GM12878 (cell line): Measurements from ENCODE around the gene OGFR.

ENCODE experiments used
- CTCF ChIP-seq, 3 experiments: IDR thresholded peaks in 2 of 3; conservative IDR thresholded peaks in 1 of 3; 2 replicates each; pipeline ENCODE4 v1.5.1; 2011; ENCODE audit warnings: low read depth in 3 of 3, low read length in 3 of 3, mild to moderate bottlenecking in 3 of 3, control low read depth in 2 of 3, moderate library complexity in 2 of 3, inconsistent platforms in 1 of 3, mixed read lengths in 1 of 3; ENCODE audit not compliant: control insufficient read depth in 2 of 3, insufficient read depth in 1 of 3; ENCODE audit errors: extremely low read depth in 1 of 3
- EZH2 ChIP-seq: IDR thresholded peaks from 2 replicates; pipeline ENCODE4 v1.6.1; 2012; ENCODE audit warnings: low read depth, mild to moderate bottlenecking, control low read depth, inconsistent platforms, low read length, borderline replicate concordance; ENCODE audit not compliant: control insufficient read depth
- GABPA ChIP-seq: IDR thresholded peaks from 2 replicates; pipeline ENCODE4 v1.6.1; 2014; ENCODE audit warnings: antibody characterized with exemption, low read depth, mild to moderate bottlenecking, inconsistent platforms
- PKNOX1 ChIP-seq: fragments of 450-650 bp; IDR thresholded peaks from 2 replicates; pipeline ENCODE4 v1.6.1; 2016; ENCODE audit warnings: mild to moderate bottlenecking
- ZNF384 ChIP-seq: IDR thresholded peaks from 2 replicates; pipeline ENCODE4 v1.6.1; 2012; ENCODE audit warnings: low read depth, mild to moderate bottlenecking, low read length, improper control_type of control experiment, borderline replicate concordance

DNA sequence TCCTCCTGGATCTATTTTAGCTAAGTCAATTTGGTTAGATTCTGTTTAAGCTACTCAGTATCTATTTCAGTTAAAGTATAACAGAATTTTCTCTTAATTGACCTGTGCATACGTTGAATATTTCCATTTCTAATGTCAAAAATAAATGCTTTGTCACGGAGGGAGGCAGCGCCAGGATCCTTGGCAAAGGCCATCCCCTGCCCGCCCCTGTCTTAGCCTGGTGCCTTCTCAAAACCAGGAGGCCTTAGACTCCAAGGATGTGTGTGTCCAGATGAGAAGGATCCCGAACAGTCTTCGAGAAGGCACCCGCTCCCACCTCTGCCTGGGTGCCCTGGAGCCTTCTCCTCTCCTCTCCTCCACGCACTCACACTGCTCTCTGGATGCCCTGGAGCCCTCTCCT is 34.6 kb downstream of the OGFR start:
- no peak for TF ChIP-seq EZH2
- no peak for TF ChIP-seq GABPA
- TF ChIP-seq CTCF (IDR thresholded peaks at IDR 0.05 in 2 of 3, conservative IDR thresholded peaks at IDR 0.05 in 1 of 3; ENCODE audit: control insufficient read depth in 2 of 3, extremely low read depth in 1 of 3, insufficient read depth in 1 of 3, low read depth in 3 of 3, low read length in 3 of 3), result no peak
- no peak for TF ChIP-seq PKNOX1
- no peak for TF ChIP-seq ZNF384
